Non-pigmented ciliary epithelial cell (primary cell): Measurements from ENCODE around the gene BICRAL.
"Not testable (repeated sequence)": the region's sequence is repeated elsewhere in the genome, so short reads cannot be mapped to it uniquely, and the experiment has no call there.

ENCODE experiments used
- DNase-seq: peaks from one replicate; pipeline ENCODE4 v3.0.0-alpha.2; 2010; ENCODE audit warnings: low read depth

BICRAL gene

GRCh38 chr6:42791706-42792320 is 10.0 kb downstream of the BICRAL start:
- no peak for DNase-seq

DNA sequence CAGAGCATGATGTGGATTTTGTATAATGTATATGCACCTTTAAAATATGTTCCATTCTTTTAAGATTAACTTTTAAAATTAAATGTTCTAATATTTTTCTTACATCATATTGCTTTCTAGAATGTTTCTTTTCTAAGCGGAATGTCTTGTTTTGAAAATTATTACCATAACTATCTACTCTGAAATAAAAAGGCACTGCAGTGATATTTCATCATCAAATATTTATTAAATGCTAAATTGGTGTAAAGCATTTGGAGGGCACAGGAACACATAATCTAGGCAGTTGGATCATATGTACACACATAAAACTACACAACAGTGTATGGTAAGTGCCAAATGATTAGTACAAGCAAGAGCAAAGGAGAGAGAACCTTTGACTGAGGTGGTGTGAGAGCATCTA is 13.8 kb downstream of the BICRAL start:
- DNase-seq = no peak

DNA sequence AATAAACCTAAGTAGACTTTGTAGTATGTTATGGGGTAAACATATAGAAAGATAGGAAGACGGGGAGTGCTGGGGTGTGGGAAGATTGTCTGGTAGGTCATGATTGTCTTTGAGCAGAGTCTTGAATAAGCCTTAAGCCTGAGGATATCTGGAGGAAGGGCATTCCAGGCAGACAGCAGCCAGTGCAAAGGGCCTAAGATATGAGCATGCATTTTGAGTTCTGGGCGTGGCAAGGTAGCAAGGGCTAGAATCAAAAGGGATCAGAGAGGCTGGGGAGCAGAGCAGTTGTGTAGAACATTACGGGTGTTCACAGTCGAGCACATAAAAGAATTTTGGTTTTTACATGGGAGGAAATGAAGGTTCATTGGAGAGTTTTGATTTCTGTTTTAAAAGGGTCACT is 14.3 kb downstream of the BICRAL start:
- DNase-seq = no peak

DNA sequence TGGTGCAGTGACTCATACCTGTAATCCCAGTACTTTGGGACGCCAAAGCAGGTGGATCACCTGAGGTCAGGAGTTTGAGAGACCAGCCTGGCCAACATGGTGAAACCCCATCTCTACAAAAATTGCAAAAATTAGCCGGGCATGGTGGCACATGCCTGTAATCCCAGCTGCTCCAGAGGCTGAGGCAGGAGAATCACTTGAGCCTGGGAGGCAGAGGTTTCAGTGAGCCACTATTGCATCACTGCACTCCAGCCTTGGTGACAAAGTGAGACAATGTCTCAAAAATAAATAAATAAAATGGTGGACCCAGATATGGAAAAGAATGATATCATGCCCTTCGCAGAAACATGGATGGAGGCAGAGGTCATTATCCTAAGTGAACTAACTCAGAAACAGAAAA is 15.8 kb downstream of the BICRAL start:
- DNase-seq = not testable (repeated sequence)

- DNase-seq = no peak
These were observed 23.5 kb downstream of the BICRAL start for GRCh38 chr6:42805297-42805861.

DNA sequence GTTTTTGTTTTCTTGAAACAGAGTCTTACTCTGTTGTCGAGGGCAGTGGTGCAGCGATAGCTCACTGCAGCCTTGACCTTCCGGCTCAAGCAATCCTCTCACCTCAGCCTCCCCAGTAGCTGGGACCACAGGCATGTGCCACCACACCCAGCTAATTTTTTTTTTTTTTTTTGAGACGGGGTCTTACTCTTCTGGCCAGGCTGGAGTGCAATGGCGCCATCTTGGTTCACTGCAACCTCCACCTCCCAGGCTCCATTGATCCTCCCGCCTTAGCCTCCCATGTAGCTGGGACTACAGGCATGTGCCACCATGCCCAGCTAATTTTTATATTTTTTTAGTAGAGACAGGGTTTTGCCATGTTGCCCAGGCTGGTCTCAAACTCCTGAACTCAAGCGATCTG is 24.5 kb downstream of the BICRAL start:
- DNase-seq = not testable (repeated sequence)

- DNase-seq = no peak
These were observed 26.9 kb downstream of the BICRAL start for GRCh38 chr6:42808492-42809483.

DNA sequence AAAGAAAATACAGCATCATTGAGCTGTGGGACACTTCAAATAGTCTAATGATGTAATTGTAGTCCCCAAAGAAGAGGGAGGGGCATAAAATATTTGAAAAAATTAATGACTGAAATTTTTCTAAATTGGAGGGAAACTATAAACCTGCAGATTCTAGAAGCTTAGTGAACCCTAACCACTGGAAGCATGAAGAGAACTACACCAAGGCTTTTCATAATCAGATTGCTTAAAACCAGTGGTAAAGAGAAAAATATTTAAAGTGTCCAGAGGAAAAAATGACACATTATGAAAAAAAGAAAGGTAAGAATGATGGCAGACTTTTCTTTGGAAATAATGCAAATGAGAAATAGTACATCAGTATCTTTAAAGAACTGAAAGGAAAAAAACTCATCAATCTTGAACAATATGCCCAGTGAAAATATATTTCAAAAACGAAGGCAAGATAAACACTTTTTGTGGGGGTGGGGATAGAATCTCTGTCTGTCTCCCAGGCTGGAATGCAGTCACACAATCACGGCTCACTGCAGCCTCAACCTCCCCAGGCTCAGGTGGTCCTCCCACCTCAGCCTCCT is 31.3 kb downstream of the BICRAL start:
- no peak for DNase-seq

- DNase-seq = no peak
These were observed 32.1 kb downstream of the BICRAL start for GRCh38 chr6:42813906-42814444.

GRCh38 chr6:42815726-42816125 is 33.9 kb downstream of the BICRAL start:
- not testable (repeated sequence) for DNase-seq

GRCh38 chr6:42817907-42818306 is 36.1 kb downstream of the BICRAL start:
- DNase-seq = no peak

GRCh38 chr6:42818416-42818815 is 36.6 kb downstream of the BICRAL start:
- DNase-seq = no peak

- no peak for DNase-seq
These were observed 37.0 kb downstream of the BICRAL start for GRCh38 chr6:42818878-42819277.

DNA sequence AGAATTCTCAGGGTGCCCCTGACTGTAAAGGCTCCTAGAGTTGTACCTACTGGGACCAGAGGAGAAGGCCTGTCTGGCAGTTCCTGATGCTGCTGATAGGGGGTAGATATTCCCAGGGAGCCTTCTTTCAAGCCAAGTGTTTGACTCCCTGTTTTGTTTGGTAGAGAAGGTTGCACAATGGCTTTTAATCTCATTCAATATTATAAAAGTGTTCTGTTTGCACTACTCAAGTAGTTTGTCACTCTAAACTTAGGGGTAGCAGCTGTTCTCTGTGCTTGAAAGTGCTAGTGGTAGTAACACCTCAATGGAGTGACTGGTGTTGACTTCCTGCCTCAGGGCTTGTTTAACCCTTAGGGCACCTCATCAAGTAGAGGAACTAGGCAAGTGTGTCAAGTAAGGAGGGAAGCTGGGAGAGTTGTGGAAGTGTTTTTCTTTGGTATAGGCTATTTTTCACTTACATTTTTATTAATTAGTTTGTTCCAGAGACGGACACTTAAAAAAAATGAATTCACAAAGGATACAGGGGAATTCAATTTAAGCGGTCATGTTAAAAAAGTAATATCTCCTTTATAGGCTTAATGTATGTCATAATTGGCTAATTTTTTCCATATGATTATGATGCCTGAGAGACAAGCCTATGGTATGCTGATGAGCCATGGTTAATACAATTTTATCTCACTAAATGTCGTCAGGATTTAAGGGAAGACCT is 38.1 kb downstream of the BICRAL start:
- DNase-seq = no peak

GRCh38 chr6:42820512-42821340 is 38.9 kb downstream of the BICRAL start:
- DNase-seq = no peak

GRCh38 chr6:42821341-42821668 is 39.5 kb downstream of the BICRAL start:
- no peak for DNase-seq

DNA sequence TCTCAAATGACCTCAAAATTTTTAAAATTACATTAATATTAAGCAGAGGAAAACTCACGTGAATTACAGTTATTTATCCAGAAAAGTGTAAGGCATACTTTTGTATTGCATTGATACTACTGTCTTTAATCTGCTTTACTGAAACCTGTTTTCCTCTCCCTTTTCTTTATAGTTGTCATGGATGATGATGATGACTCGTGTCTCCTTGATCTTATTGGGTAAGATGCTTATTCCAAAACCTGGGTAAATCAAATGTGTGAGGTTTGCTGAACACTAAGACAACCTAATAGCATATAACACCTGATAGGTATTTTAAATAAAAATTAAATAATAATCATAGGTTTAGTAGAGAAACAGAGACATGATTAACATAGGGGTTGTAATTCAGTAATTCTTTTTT is 40.0 kb downstream of the BICRAL start:
- DNase-seq = no peak

- DNase-seq = no peak
These were observed 47.8 kb downstream of the BICRAL start for GRCh38 chr6:42829561-42830092.

DNA sequence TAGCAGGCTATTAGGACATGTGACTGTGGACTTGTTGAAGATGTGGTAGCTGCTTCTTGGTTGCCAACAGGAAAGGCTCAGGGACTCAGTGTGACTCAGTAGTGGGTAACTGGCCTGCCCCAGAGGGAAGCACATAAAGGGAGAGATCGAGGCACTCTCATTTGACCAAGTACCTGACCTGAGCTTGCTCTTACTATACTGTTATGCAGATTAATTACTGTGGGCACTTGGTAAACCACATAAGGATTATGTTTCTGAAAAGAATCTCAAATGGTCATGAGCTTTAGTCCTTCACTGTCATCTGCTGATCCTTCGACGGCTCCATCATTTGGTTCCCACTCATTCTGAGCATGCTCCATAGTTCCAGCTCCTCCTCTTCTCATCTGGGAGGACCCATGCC is 49.4 kb downstream of the BICRAL start:
- DNase-seq = no peak

DNA sequence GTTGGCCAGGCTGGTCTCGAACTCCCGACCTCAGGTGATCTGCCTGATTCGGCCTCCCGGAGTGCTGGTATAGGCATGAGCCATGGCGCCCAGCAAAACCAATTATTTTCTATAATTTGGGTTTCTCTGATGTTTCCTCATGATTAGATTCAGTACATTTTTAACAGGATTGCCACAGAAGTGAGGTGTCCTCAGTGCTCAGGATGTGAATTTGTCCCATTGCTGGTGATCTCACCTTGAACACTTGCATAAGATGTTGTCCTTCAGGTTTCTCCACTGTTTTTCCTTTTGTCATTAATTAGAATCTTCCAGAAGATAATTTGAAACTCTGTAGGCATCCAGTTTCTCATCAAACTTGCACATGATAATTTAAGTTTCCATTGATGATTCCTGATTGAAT is 52.2 kb downstream of the BICRAL start:
- no peak for DNase-seq
